Progenitor cell of endocrine pancreas (in vitro differentiated cells): ENCODE data around the gene ANKS1B. TPM values are rescaled to one million over a fixed set of nuclear protein-coding genes. Genes with fewer than 3 reads are reported as not detected.

Experiments used
- DNase-seq: peaks from one replicate; pipeline ENCODE4 v3.0.0; 2021; ENCODE audit warnings: low spot score; ENCODE audit not compliant: unreplicated experiment
- H3K27ac Mint-ChIP-seq: 2 replicates; pipeline ENCODE4 v1.8.0; 2021; ENCODE audit warnings: mild to moderate bottlenecking, moderate library complexity, mixed read lengths
- H3K27me3 Mint-ChIP-seq: 2 replicates; pipeline ENCODE4 v1.8.0; 2021; ENCODE audit warnings: mixed read lengths
- H3K36me3 Mint-ChIP-seq: 2 replicates; pipeline ENCODE4 v1.8.0; 2022; ENCODE audit warnings: mixed read lengths; ENCODE audit not compliant: insufficient read depth
- H3K4me1 Mint-ChIP-seq: 2 replicates; pipeline ENCODE4 v1.8.0; 2021; ENCODE audit warnings: low read depth, mixed read lengths
- H3K4me3 Mint-ChIP-seq: 2 replicates; pipeline ENCODE4 v1.8.0; 2021; ENCODE audit warnings: low read depth, mild to moderate bottlenecking, moderate library complexity, mixed read lengths
- H3K9me3 Mint-ChIP-seq: 2 replicates; pipeline ENCODE4 v1.8.0; 2021; ENCODE audit warnings: low read depth, mixed read lengths
- CTCF ChIP-seq: fragments of 200-600 bp; sonication (generic); IDR thresholded peaks from one replicate; pipeline ENCODE4 v1.5.0; 2021; ENCODE audit warnings: antibody characterized with exemption, mild to moderate bottlenecking; ENCODE audit not compliant: unreplicated experiment
- total RNA-seq: library from RNA; stranded (reverse); gene quantifications from 2 replicates; pipeline ENCODE4 v1.2.1, GENCODE V29; 2021

ANKS1B gene
- total RNA-seq, 1 donor from 2014 or later: 10.1 TPM

- peaks cover 3% of the 10 kb centered on the region for H3K9me3 Mint-ChIP-seq
- no peak for DNase-seq
- no peak for TF ChIP-seq CTCF
- no peak overlapping the region for H3K4me3 Mint-ChIP-seq
- H3K27me3 Mint-ChIP-seq: no peaks in the 10 kb centered on the region
- no peaks in the 10 kb centered on the region for H3K36me3 Mint-ChIP-seq
- H3K27ac Mint-ChIP-seq: no peak overlapping the region
- H3K4me1 Mint-ChIP-seq: no peaks in the 10 kb centered on the region
These were observed 36.4 kb downstream of the ANKS1B start for GRCh38 chr12:99948370-99948769.

- Mint-ChIP-seq H3K9me3 (peaks cover 3% of the 10 kb centered on the region), H3K4me1 (no peaks in the 10 kb centered on the region), H3K36me3 (no peaks in the 10 kb centered on the region), H3K27me3 (no peaks in the 10 kb centered on the region), H3K4me3 (no peak overlapping the region), H3K27ac (no peak overlapping the region)
- TF ChIP-seq CTCF: no peak
- no peak for DNase-seq
These were observed 38.6 kb downstream of the ANKS1B start for GRCh38 chr12:99946131-99946530.

- no peaks in the 10 kb centered on the region for H3K4me1 Mint-ChIP-seq
- no peaks in the 10 kb centered on the region for H3K27me3 Mint-ChIP-seq
- DNase-seq: no peak
- TF ChIP-seq CTCF: no peak
- H3K36me3 Mint-ChIP-seq: no peaks in the 10 kb centered on the region
- H3K9me3 Mint-ChIP-seq: peaks cover 4% of the 10 kb centered on the region
- H3K27ac Mint-ChIP-seq: no peak overlapping the region
- H3K4me3 Mint-ChIP-seq: no peak overlapping the region
These were observed 49.1 kb downstream of the ANKS1B start for GRCh38 chr12:99935608-99936007.

DNA sequence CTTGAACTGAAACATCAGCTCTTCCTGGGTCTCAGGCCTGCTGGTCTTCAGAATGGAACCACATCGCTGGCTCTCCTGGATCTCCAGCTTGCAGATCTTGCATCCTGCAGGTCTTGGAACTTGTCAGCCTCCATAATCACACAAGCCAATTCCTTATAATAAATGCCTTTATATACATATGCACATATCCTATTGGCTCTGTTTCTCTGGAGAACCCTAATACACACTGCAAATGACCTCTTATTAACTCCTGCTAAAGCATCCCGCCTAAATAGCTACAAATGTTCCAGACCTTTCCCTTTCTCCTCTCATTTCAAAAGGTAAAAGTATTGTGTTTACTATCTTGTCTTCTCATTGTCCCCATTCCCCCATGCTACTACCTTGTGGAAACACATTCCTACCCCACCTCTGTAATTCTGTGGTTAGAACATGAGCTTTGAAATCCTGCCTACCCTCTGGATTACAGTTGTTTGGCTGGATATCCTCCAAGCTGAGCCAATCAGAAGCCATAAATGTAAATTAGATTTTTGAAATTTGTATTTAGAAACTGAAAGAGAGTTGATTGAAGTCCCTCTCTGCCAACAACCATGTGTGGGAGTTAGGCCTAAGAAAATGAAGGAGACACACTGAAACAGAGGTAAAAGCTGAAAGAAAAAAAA, 58.1 kb downstream of the ANKS1B start:
- Mint-ChIP-seq H3K9me3 (peaks cover 5% of the 10 kb centered on the region), H3K27me3 (no peaks in the 10 kb centered on the region), H3K36me3 (no peaks in the 10 kb centered on the region)

DNA sequence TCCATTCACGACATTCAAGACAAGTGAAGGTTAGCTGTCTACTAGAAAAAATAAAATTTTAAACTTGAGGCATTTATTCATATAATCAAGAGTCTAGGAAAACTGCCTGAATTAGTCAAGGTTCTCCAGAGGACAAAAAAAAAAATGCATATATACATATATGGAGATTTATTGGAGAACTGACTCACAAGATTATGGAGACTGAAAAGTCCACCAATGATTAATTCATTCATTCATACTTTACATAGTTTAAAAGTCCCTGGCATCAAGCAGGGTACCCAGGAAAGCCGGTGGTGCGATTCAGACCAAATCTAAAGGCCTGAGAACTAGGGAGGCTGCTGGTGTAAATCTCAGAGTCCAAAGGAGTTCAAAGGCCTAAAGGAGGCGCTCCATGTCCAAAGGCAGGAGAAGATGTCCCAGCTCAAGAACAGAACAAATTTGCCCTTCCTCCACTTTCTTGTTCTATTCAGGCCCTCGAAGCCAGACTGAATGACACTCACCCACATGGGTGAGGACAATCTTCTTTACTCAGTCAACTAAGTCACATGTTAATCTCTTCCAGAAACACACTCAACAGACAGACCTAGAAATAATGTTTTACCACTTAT, 64.3 kb downstream of the ANKS1B start:
- H3K9me3 Mint-ChIP-seq: no peaks in the 10 kb centered on the region
- no peak for TF ChIP-seq CTCF
- H3K4me3 Mint-ChIP-seq: no peak overlapping the region
- H3K4me1 Mint-ChIP-seq: no peaks in the 10 kb centered on the region
- no peaks in the 10 kb centered on the region for H3K36me3 Mint-ChIP-seq
- no peak for DNase-seq
- H3K27me3 Mint-ChIP-seq: no peaks in the 10 kb centered on the region
- no peak overlapping the region for H3K27ac Mint-ChIP-seq

More for the DNA sequence above, 58.1 kb downstream of the ANKS1B start:
- Mint-ChIP-seq H3K4me1 (no peaks in the 10 kb centered on the region), H3K4me3 (no peak overlapping the region), H3K27ac (no peak overlapping the region)
- DNase-seq: no peak
- TF ChIP-seq CTCF: no peak
